Nucleus accumbens (tissue), 56 donors: ENCODE data around the gene CCDC9.
"Not testable (repeated sequence)": the region's sequence is repeated elsewhere in the genome, so short reads cannot be mapped to it uniquely, and the experiment has no call there.

ENCODE experiments used
- DNase-seq, 56 donors: peaks; one replicate each; lab custom pipeline; 2025; lab: John Stamatoyannopoulos, UW

CCDC9 gene

GRCh38 chr19:47258434-47258833, 2.1 kb downstream of the CCDC9 start:
- no peak for DNase-seq

GRCh38 chr19:47258895-47259555, 2.7 kb downstream of the CCDC9 start:
- DNase-seq = no peak

- no peak for DNase-seq
These were observed 4.2 kb downstream of the CCDC9 start for GRCh38 chr19:47260476-47260875.

- DNase-seq = not testable (repeated sequence)
These were observed 5.8 kb downstream of the CCDC9 start for GRCh38 chr19:47261946-47262793.

GRCh38 chr19:47264629-47265028, 8.3 kb downstream of the CCDC9 start:
- no peak for DNase-seq

GRCh38 chr19:47266401-47266941, 10.1 kb downstream of the CCDC9 start:
- DNase-seq = no peak

GRCh38 chr19:47267350-47267759, 11.0 kb downstream of the CCDC9 start:
- peak in 52 of 56 donors; percentile 8 to 87 (median 60) for DNase-seq

- no peak for DNase-seq
These were observed 11.7 kb downstream of the CCDC9 start for GRCh38 chr19:47268028-47268427.

- no peak for DNase-seq
These were observed 13.3 kb downstream of the CCDC9 start for GRCh38 chr19:47269596-47269995.

- no peak for DNase-seq
These were observed 14.1 kb downstream of the CCDC9 start for GRCh38 chr19:47270408-47270807.

GRCh38 chr19:47271949-47272348, 15.6 kb downstream of the CCDC9 start:
- DNase-seq = no peak

GRCh38 chr19:47272448-47273312, 16.4 kb downstream of the CCDC9 start:
- peak in 16 of 56 donors; percentile 16 to 72 (median 50) for DNase-seq

- DNase-seq = peak; percentile 33 to 95 (median 82)
These were observed 17.2 kb downstream of the CCDC9 start for GRCh38 chr19:47273313-47274070.

- DNase-seq = peak; percentile 55 to 98 (median 92)
These were observed 18.0 kb downstream of the CCDC9 start, which contains the start of gene INAFM1 for GRCh38 chr19:47274071-47274890. Gene INAFM1 (plus strand): TSS chr19:47274885. CDS start chr19:47274920, 35 bp downstream.

GRCh38 chr19:47274891-47275761, 18.8 kb downstream of the CCDC9 start:
- DNase-seq = peak in 4 of 56 donors; percentile 24 to 43 (median 34)

- peak in 1 of 56 donors; percentile 8 for DNase-seq
These were observed 19.6 kb downstream of the CCDC9 start for GRCh38 chr19:47275791-47276461.

- not testable (repeated sequence) for DNase-seq
These were observed 20.2 kb downstream of the CCDC9 start for GRCh38 chr19:47276513-47276912.
